Epithelial cell of esophagus (primary cell): ENCODE results near the gene EPHB2.

Experiments
- DNase-seq: peaks from one replicate; pipeline ENCODE4 v3.0.0; 2010; ENCODE audit warnings: low read depth
- H3K4me3 ChIP-seq: 2 replicates; pipeline ENCODE4 v1.5.1; 2011; ENCODE audit warnings: mild to moderate bottlenecking, low read length, control low read depth
- TF ChIP-seq, protein P1 (sequence below): IDR thresholded peaks from 2 replicates; pipeline ENCODE4 v1.5.1; 2011; ENCODE audit warnings: low read depth, mild to moderate bottlenecking, low read length, control low read depth, inconsistent platforms; ENCODE audit not compliant: insufficient read depth; ENCODE audit errors: missing control alignments

The EPHB2 gene

DNA sequence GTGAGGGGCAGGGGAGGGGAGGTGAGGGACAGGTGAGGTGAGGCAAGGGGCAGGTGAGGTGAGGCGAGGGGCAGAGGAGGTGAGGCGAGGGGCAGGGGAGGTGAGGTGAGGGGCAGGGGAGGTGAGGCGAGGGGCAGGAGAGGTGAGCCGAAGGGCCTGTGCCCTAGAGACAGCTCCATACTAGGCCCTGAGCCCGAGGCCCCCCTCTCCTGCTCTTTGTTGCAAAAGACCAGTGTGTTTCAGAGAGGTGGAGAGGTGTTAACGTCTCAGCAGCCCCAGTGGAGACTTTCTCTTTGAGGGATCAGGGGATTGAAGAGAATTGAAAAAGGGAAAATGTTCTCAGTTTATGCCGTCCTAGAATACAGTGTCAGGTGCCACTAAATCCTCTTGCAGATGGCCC is 44.2 kb downstream of the EPHB2 start:
- DNase-seq = no peak
- no peak overlapping the region for H3K4me3 ChIP-seq
- TF ChIP-seq, protein P1, sequence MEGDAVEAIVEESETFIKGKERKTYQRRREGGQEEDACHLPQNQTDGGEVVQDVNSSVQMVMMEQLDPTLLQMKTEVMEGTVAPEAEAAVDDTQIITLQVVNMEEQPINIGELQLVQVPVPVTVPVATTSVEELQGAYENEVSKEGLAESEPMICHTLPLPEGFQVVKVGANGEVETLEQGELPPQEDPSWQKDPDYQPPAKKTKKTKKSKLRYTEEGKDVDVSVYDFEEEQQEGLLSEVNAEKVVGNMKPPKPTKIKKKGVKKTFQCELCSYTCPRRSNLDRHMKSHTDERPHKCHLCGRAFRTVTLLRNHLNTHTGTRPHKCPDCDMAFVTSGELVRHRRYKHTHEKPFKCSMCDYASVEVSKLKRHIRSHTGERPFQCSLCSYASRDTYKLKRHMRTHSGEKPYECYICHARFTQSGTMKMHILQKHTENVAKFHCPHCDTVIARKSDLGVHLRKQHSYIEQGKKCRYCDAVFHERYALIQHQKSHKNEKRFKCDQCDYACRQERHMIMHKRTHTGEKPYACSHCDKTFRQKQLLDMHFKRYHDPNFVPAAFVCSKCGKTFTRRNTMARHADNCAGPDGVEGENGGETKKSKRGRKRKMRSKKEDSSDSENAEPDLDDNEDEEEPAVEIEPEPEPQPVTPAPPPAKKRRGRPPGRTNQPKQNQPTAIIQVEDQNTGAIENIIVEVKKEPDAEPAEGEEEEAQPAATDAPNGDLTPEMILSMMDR = no peak

DNA sequence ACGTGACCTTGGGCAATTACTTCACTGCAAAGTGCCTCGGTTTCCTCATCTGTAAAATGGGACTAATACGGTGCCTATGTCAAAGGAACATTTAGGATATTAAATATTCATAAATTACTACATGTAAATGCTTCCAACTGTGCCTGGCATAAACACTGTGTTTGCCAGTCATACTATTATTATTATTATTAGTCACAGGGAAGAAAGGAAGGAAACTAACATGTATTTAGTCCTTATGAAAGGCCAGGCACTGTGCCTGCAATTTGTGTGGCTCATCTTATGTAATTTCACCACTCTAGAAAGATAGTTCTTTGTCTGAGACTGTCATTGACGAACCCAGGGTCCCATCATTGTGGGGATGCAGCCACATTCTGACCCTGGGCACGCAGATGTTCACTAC is 45.0 kb downstream of the EPHB2 start:
- TF ChIP-seq, protein P1 = no peak
- DNase-seq = no peak
- H3K4me3 ChIP-seq = no peak overlapping the region

DNA sequence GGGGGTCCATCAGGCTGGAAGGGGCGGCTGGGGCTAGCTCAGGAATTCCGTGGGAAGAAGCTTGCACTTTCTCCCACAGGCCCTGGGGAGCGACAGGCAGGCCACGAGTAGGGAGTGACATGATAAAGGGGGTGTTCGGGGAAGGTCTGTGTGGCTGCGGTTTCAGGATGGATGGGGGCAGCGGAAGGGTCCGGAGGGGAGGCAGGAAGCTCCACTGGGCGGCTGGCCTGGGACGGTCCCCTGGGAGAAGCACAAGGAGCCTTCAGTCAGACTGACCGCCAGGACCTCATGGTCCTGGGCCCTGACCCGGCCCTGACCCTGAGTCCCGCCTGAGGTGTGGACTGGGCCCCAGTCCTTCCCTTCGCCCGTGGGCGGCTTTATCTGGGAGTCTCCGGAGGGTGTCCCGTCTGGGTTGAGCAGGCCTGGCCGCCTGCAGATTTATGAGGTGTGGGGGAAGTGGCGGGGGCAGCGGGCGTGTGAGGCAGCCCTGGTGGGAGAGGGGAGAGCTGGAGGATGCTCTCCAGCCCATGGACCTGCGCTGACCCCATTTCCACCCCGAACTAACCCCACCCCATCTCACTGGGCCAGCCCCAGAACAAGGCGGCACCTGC is 45.6 kb downstream of the EPHB2 start:
- no peak for DNase-seq
- H3K4me3 ChIP-seq = no peak overlapping the region
- TF ChIP-seq, protein P1 = no peak

DNA sequence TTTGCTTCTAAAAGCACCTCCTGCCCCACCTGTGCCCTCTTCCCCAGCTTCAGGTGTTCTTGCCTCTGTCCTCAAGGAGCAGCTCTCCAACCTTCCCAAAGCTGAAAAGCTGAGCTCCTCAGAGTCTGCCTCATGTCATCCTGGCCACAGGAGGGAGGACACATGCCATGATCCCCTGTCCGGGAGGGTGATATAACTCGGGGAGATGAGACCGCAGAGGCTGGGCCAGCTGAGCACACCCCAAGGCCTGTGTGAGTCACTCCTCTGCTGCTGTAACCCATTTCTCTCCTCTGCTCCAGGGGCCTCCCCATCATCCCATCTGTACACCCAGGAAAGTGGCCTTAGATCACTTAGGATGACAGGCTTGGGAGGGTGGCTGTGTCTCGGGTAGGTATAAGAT is 49.8 kb downstream of the EPHB2 start:
- TF ChIP-seq, protein P1 = no peak
- DNase-seq = peak; percentile 35
- no peak overlapping the region for H3K4me3 ChIP-seq

DNA sequence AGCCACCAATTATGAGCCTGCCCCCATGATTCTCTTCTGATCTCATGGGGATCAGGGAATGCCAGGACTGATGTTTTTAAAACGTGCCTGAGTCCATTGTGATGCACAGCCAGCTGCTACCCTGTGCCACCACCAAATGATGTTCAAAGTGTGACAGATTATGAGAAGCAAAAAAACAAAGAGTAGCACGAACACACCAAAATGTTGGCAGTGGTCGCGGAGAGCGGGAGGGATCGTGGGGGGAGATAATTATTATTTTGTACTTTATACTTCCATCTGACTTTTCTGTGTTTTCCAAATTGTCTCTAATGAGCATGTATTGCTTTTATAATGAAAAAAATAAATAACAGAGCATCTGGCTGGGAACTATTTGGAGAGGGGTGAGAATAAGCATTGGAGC is 50.5 kb downstream of the EPHB2 start:
- TF ChIP-seq, protein P1 = no peak
- DNase-seq = no peak
- H3K4me3 ChIP-seq = no peak overlapping the region

DNA sequence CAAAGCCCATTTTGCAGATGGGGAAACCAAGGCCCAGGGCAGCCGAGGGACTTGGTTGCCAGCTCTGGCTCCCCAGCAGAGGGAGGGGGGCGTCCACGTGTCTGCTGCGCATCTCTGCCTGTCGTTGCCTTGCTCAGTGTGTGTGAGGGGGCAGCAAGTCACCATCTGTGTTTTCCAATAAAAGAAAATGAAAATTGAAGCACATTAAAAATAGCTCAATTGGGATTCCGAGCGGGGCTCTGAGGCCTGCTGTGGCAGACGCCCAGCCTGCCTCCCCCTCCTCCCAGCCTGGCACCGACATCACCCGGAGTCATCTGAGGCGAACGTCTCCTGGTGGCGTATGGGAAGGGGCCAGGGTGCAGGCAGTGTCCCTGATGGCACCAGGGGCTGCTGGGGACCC is 51.2 kb downstream of the EPHB2 start:
- TF ChIP-seq, protein P1 = no peak
- no peak for DNase-seq
- no peak overlapping the region for H3K4me3 ChIP-seq

DNA sequence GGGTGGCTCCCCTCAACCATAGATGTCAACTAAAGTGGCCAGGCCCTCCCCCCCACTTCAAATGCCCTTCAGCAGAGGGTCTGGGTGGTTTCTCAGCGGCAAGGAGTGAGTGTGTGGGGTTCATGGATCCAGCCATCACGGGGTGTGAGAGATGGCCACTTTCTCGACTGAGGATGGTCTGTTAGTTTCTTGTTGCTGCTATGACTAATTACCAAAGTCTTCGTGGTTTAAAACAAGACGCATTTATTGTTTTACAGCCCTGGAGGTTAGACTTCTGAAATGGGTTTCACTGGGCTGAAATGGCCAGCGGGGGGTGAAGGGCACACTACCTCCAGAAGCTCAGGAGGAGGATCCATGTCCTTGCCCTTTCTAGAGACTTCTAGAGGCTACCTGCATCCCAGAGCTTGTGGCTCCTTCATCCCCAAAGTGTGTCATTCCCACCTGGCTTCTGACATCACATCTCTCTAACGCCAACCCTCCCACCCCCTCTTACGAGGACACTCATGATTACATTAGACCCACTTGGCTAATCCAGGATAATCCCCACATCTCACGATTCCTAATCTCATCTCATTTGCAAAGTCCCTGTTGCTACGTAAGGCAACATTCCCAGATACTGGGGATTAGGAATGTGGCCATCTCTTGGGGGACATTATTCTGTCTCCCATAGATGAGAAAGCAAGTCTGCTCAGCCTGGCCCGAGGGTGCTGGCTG is 53.0 kb downstream of the EPHB2 start:
- H3K4me3 ChIP-seq = no peak overlapping the region
- TF ChIP-seq, protein P1 = no peak
- no peak for DNase-seq
